ENCODE results near the gene HSD17B4.

The HSD17B4 gene

DNA sequence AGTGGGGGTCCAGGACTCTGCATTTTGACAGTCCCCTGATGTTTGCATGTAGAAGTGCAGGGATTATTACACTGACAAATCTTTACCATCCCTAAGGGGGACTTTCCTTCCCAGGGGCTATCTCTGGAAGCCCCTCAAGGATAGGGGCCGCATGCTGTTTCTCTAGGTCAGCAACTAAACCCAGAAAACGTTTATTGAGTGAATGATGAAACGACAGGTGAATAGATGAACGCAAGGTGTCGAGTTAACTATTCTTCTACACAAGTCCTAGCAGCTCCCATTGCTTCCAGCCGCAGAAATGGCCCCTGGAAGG lies 281 bp upstream of the HSD17B4 start:
- H3K27ac ChIP-seq (ENCODE audit: low read depth, low read length): no peak overlapping the region
- no peaks in the 10 kb centered on the region; the same call in 1 of the 2 replicates for H3F3A ChIP-seq (ENCODE audit: control insufficient read depth, insufficient read depth)
- H3K4me3 ChIP-seq (ENCODE audit: low read length): peak overlapping the region; percentile 96

DNA sequence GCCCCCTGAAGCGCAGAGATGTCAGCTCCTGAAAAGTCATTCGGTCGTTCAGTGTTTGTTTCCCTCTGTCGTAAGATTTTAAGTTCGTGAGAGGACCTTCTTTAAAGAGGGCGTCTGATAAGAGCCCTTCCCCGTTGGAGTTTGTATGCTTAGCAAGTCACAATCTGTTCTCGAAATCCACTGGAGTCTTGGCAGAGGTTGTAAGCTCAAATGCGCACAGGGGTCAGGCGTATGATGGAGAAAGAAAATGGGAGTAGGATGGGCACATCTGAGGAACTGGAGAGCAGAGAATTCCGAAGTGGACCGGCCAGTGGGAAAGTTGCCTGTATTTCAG lies 710 bp downstream of the HSD17B4 start:
- H3K4me2 ChIP-seq (ENCODE audit: low read length): peak overlapping the region; percentile 89
- TF ChIP-seq EZH2phosphoT487 (IDR thresholded peaks at IDR 0.05; ENCODE audit: borderline replicate concordance, low read length): no peak
- TF ChIP-seq, protein P1, sequence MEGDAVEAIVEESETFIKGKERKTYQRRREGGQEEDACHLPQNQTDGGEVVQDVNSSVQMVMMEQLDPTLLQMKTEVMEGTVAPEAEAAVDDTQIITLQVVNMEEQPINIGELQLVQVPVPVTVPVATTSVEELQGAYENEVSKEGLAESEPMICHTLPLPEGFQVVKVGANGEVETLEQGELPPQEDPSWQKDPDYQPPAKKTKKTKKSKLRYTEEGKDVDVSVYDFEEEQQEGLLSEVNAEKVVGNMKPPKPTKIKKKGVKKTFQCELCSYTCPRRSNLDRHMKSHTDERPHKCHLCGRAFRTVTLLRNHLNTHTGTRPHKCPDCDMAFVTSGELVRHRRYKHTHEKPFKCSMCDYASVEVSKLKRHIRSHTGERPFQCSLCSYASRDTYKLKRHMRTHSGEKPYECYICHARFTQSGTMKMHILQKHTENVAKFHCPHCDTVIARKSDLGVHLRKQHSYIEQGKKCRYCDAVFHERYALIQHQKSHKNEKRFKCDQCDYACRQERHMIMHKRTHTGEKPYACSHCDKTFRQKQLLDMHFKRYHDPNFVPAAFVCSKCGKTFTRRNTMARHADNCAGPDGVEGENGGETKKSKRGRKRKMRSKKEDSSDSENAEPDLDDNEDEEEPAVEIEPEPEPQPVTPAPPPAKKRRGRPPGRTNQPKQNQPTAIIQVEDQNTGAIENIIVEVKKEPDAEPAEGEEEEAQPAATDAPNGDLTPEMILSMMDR (IDR thresholded peaks at IDR 0.05; ENCODE audit: low read depth, low read length, poor library complexity, severe bottlenecking): no peak
- H3K79me2 ChIP-seq (ENCODE audit: control insufficient read depth, low read length): peaks cover 10% of the 10 kb centered on the region
- no peaks in the 10 kb centered on the region for H3K27me3 ChIP-seq (ENCODE audit: control insufficient read depth, low read length)
- H3K4me1 ChIP-seq (ENCODE audit: control insufficient read depth, low read length): peaks cover 21% of the 10 kb centered on the region
- H3K4me3 ChIP-seq (ENCODE audit: low read length): peak overlapping the region; percentile 96
- H3F3A ChIP-seq (ENCODE audit: control insufficient read depth, insufficient read depth): no peaks in the 10 kb centered on the region; the same call in 1 of the 2 replicates
- no peaks in the 10 kb centered on the region for H3K36me3 ChIP-seq (ENCODE audit: control insufficient read depth, low read length)
- H3K9me3 ChIP-seq (ENCODE audit: control insufficient read depth, insufficient read depth, low read length): 0 out of 2 replicates have a peak, but pooled peaks cover 4% of the 10 kb centered on the region
- peak overlapping the region; percentile 33; the same call in 1 of the 2 replicates for H3K27ac ChIP-seq (ENCODE audit: low read depth, low read length)
- H3K9me2 ChIP-seq (replicated peaks; ENCODE audit: control insufficient read depth, low read length): no peaks in the 10 kb centered on the region
- no peaks in the 10 kb centered on the region for H4K20me1 ChIP-seq (ENCODE audit: control insufficient read depth, insufficient read depth, low read depth, low read length)

More for the DNA sequence above, 281 bp upstream of the HSD17B4 start:
- no peaks in the 10 kb centered on the region for H3K9me2 ChIP-seq (replicated peaks; ENCODE audit: control insufficient read depth, low read length)
- H4K20me1 ChIP-seq (ENCODE audit: control insufficient read depth, insufficient read depth, low read depth, low read length): no peaks in the 10 kb centered on the region
- peak overlapping the region; percentile 89 for H3K4me2 ChIP-seq (ENCODE audit: low read length)
- peaks cover 21% of the 10 kb centered on the region for H3K4me1 ChIP-seq (ENCODE audit: control insufficient read depth, low read length)
- H3K27me3 ChIP-seq (ENCODE audit: control insufficient read depth, low read length): no peaks in the 10 kb centered on the region
- 0 out of 2 replicates have a peak, but pooled peaks cover 4% of the 10 kb centered on the region for H3K9me3 ChIP-seq (ENCODE audit: control insufficient read depth, insufficient read depth, low read length)
- H3K36me3 ChIP-seq (ENCODE audit: control insufficient read depth, low read length): no peaks in the 10 kb centered on the region
- no peak for TF ChIP-seq EZH2phosphoT487 (IDR thresholded peaks at IDR 0.05; ENCODE audit: borderline replicate concordance, low read length)
- TF ChIP-seq, protein P1 (IDR thresholded peaks at IDR 0.05; ENCODE audit: low read depth, low read length, poor library complexity, severe bottlenecking): no peak
- peaks cover 10% of the 10 kb centered on the region for H3K79me2 ChIP-seq (ENCODE audit: control insufficient read depth, low read length)

DNA sequence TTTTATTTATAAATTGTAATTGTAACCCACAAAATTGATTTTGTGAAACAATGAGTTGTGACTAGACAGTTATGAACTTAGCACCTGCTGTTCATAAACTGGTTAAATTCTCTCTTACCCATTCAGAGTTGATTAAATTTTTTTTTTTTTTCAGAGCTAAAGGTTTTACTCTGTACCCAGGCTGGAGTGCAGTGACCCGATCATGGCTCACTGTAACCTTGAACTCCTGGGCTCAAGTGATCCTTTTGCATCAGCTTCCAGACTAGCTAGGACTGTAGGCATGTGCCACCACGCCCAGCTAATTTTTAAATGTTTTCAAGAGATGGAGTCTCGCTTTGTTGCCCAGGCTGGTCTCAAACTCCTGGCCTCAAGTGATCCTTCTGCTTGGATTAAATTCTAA lies 1.9 kb downstream of the HSD17B4 start:
- H3K9me2 ChIP-seq (replicated peaks; ENCODE audit: control insufficient read depth, low read length): no peaks in the 10 kb centered on the region
- peaks cover 21% of the 10 kb centered on the region for H3K4me1 ChIP-seq (ENCODE audit: control insufficient read depth, low read length)
- H3K4me3 ChIP-seq (ENCODE audit: low read length): no peak overlapping the region
- no peak overlapping the region for H3K4me2 ChIP-seq (ENCODE audit: low read length)
- peaks cover 10% of the 10 kb centered on the region for H3K79me2 ChIP-seq (ENCODE audit: control insufficient read depth, low read length)
- H3K27me3 ChIP-seq (ENCODE audit: control insufficient read depth, low read length): no peaks in the 10 kb centered on the region
- 0 out of 2 replicates have a peak, but pooled peaks cover 4% of the 10 kb centered on the region for H3K9me3 ChIP-seq (ENCODE audit: control insufficient read depth, insufficient read depth, low read length)
- H3F3A ChIP-seq (ENCODE audit: control insufficient read depth, insufficient read depth): no peaks in the 10 kb centered on the region; the same call in 1 of the 2 replicates
- no peak overlapping the region for H3K27ac ChIP-seq (ENCODE audit: low read depth, low read length)
- no peak for TF ChIP-seq EZH2phosphoT487 (IDR thresholded peaks at IDR 0.05; ENCODE audit: borderline replicate concordance, low read length)
- TF ChIP-seq, protein P1 (IDR thresholded peaks at IDR 0.05; ENCODE audit: low read depth, low read length, poor library complexity, severe bottlenecking): no peak
- no peaks in the 10 kb centered on the region for H3K36me3 ChIP-seq (ENCODE audit: control insufficient read depth, low read length)
- H4K20me1 ChIP-seq (ENCODE audit: control insufficient read depth, insufficient read depth, low read depth, low read length): no peaks in the 10 kb centered on the region
